Measurements from ENCODE around the gene VIT.

DNA sequence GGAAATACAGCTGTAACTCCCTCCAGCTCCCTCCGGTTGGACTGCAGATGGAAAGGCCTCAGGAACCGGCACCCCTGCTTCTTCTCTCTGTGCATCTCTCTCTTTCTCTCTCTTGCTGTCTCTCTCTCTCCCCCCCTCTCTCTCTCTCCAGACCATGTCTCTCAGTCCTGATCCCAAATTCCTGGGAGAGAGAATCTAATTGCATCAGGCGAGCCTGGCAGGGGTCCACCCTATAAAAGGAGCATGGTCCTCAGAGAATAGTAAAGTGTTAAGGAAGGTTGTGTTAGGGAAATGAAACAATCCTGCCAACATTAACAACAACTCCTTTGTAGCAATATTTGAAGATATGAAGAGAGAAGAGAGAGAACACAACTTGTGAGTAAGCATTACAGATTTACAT lies 36.7 kb downstream of the VIT start:
- TF ChIP-seq, protein P1, sequence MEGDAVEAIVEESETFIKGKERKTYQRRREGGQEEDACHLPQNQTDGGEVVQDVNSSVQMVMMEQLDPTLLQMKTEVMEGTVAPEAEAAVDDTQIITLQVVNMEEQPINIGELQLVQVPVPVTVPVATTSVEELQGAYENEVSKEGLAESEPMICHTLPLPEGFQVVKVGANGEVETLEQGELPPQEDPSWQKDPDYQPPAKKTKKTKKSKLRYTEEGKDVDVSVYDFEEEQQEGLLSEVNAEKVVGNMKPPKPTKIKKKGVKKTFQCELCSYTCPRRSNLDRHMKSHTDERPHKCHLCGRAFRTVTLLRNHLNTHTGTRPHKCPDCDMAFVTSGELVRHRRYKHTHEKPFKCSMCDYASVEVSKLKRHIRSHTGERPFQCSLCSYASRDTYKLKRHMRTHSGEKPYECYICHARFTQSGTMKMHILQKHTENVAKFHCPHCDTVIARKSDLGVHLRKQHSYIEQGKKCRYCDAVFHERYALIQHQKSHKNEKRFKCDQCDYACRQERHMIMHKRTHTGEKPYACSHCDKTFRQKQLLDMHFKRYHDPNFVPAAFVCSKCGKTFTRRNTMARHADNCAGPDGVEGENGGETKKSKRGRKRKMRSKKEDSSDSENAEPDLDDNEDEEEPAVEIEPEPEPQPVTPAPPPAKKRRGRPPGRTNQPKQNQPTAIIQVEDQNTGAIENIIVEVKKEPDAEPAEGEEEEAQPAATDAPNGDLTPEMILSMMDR (IDR thresholded peaks at IDR 0.05; ENCODE audit: low read length): no peak
- TF ChIP-seq EZH2 (optimal IDR thresholded peaks at IDR 0.05; ENCODE audit: low read depth, low read length): no peak
- TF ChIP-seq EZH2phosphoT487 (IDR thresholded peaks at IDR 0.05; ENCODE audit: low read length): no peak
